BLaER1 treated with 17β-estradiol and CSF1 and Interleukin-3, amounts not matched to agents 10 nM and 100 nM (cell line): ENCODE measurements around the gene PDZK1IP1.

Experiments
- H3K27ac ChIP-seq, 11 experiments: shearing (Covaris generic); formaldehyde crosslinking; 2 replicates each; pipeline ENCODE4 v1.8.1; 2022
- H3K27me3 ChIP-seq, 11 experiments: shearing (Covaris generic); formaldehyde crosslinking; 2 replicates each; pipeline ENCODE4 v1.8.1; 2022
- H3K36me3 ChIP-seq, 11 experiments: shearing (Covaris generic); formaldehyde crosslinking; 2 replicates each; pipeline ENCODE4 v1.8.1; 2022
- H3K4me1 ChIP-seq, 10 experiments: shearing (Covaris generic); formaldehyde crosslinking; 2 replicates each; pipeline ENCODE4 v1.8.1; 2022
- H3K4me2 ChIP-seq, 11 experiments: shearing (Covaris generic); formaldehyde crosslinking; 2 replicates each; pipeline ENCODE4 v1.8.1; 2022
- H3K4me3 ChIP-seq, 10 experiments: shearing (Covaris generic); formaldehyde crosslinking; 2 replicates each; pipeline ENCODE4 v1.8.1; 2022
- H3K9ac ChIP-seq, 11 experiments: shearing (Covaris generic); formaldehyde crosslinking; 2 replicates each; pipeline ENCODE4 v1.8.1; 2022
- H3K9me3 ChIP-seq, 11 experiments: shearing (Covaris generic); formaldehyde crosslinking; replicated peaks in 1 of 11; 2 replicates each; pipeline ENCODE4 v1.8.1; 2022
- H4K20me1 ChIP-seq, 11 experiments: shearing (Covaris generic); formaldehyde crosslinking; 2 replicates each; pipeline ENCODE4 v1.8.1; 2022
- Cebpa-rat ChIP-seq, 11 experiments: shearing (Covaris generic); IDR thresholded peaks; 2 replicates each; pipeline ENCODE4 v1.8.1; 2022

PDZK1IP1 gene

DNA sequence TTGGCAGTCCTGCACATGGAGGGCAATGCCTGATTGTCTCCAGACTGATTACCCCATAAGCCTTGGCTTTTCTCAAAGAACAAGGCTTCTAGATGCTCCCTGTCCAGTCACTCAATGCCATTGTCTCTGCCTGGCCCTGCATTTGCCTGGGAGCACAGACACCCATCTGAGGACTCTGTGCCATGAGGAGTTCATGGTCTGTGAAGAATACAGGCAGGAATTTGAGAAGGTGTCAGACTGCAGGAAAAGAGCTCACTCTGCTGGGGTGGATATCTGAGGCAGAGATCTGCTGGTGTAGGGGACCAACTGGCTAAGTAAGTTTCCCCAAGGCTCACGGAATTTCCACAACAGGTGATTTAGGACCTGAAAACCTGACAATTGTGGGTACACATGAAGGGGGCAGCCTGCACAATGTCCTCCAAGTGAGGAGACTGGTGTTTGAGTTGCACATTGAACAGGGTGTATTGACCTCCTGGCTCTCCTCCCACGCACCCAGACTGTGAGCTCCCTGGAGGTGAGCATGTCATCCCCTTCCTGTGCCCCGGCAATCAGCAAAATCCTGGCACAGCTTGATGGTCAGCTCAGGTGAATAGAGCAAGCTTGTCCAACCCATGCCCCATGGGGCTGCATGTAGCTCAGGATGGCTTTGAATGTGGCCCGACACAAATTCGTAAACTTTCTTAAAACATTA, 51.8 kb downstream of the PDZK1IP1 start:
- Histone ChIP-seq H3K4me3 (no peak overlapping the region), H3K4me2 (no peak overlapping the region), H3K27ac (no peak overlapping the region), H3K36me3 (no peaks in the 10 kb centered on the region), H3K4me1 (no peaks in the 10 kb centered on the region), H3K27me3 (no peaks in the 10 kb centered on the region), H4K20me1 (no peaks in the 10 kb centered on the region), H3K9ac (no peak overlapping the region), H3K9me3 (no peaks in the 10 kb centered on the region)
- TF ChIP-seq Cebpa-rat (IDR thresholded peaks at IDR 0.05): no peak

- H3K9ac ChIP-seq: no peak within 1 kb of the TSS
- no peak within 1 kb of the TSS for H3K27ac ChIP-seq
- no peaks in the 10 kb centered on the region for H3K9me3 ChIP-seq
- no peak within 1 kb of the TSS for H3K4me2 ChIP-seq
- no peaks in the 10 kb centered on the region for H3K36me3 ChIP-seq
- no peak for TF ChIP-seq Cebpa-rat (IDR thresholded peaks at IDR 0.05)
- no peaks in the 10 kb centered on the region for H4K20me1 ChIP-seq
- no peaks in the 10 kb centered on the region for H3K27me3 ChIP-seq
- no peak within 1 kb of the TSS for H3K4me3 ChIP-seq
- H3K4me1 ChIP-seq: no peaks in the 10 kb centered on the region
Measured at GRCh38 chr1:47137198-47137597, 52.6 kb downstream of the PDZK1IP1 start, which contains the start of gene CYP4A22. Gene CYP4A22 (plus strand): TSS chr1:47137441. CDS start chr1:47137486, 45 bp downstream.
